LoVo (cell line): ENCODE measurements around the gene ADH1C.
"Not testable (repeated sequence)": the region's sequence is repeated elsewhere in the genome, so short reads cannot be mapped to it uniquely, and the experiment has no call there.

Source experiments
- DNase-seq: peaks from one replicate; pipeline ENCODE4 v3.0.0-alpha.2; 2016; ENCODE audit warnings: low spot score

ADH1C gene

GRCh38 chr4:99352602-99353537 is at the start of gene ADH1C:
Gene ADH1C (minus strand): TSS chr4:99352746. CDS start chr4:99352675, 71 bp downstream.
- no peak for DNase-seq

- no peak for DNase-seq
These were observed 48.3 kb upstream of the ADH1C start for GRCh38 chr4:99400831-99401230.

- no peak for DNase-seq
These were observed 46.5 kb upstream of the ADH1C start for GRCh38 chr4:99399017-99399416.

GRCh38 chr4:99395595-99396364 is 43.2 kb upstream of the ADH1C start:
- DNase-seq: no peak

- DNase-seq: no peak
These were observed 42.4 kb upstream of the ADH1C start for GRCh38 chr4:99394896-99395295.

- no peak for DNase-seq
These were observed 37.5 kb upstream of the ADH1C start for GRCh38 chr4:99390055-99390454.

- DNase-seq: no peak
These were observed 37.1 kb upstream of the ADH1C start for GRCh38 chr4:99389606-99390005.

- no peak for DNase-seq
These were observed 31.4 kb upstream of the ADH1C start for GRCh38 chr4:99383833-99384392.

GRCh38 chr4:99383399-99383798 is 30.9 kb upstream of the ADH1C start:
- no peak for DNase-seq

GRCh38 chr4:99382745-99383360 is 30.3 kb upstream of the ADH1C start:
- DNase-seq: no peak

- DNase-seq: no peak
These were observed 29.1 kb upstream of the ADH1C start for GRCh38 chr4:99381588-99382175.

- no peak for DNase-seq
These were observed 27.0 kb upstream of the ADH1C start for GRCh38 chr4:99379571-99379970.

- no peak for DNase-seq
These were observed 26.3 kb upstream of the ADH1C start for GRCh38 chr4:99378876-99379275.

- DNase-seq: peak; percentile 22
These were observed 24.8 kb upstream of the ADH1C start for GRCh38 chr4:99377341-99377740.

GRCh38 chr4:99372464-99372863 is 19.9 kb upstream of the ADH1C start:
- DNase-seq: not testable (repeated sequence)

GRCh38 chr4:99367817-99368216 is 15.3 kb upstream of the ADH1C start:
- not testable (repeated sequence) for DNase-seq

- DNase-seq: no peak
These were observed 13.9 kb upstream of the ADH1C start for GRCh38 chr4:99366491-99366890.

GRCh38 chr4:99362768-99363167 is 10.2 kb upstream of the ADH1C start:
- no peak for DNase-seq

- DNase-seq: no peak
These were observed 9.3 kb upstream of the ADH1C start for GRCh38 chr4:99361899-99362275.

GRCh38 chr4:99361268-99361898 is 8.8 kb upstream of the ADH1C start:
- no peak for DNase-seq

GRCh38 chr4:99359480-99360204 is 7.1 kb upstream of the ADH1C start:
- DNase-seq: no peak
